ENCODE data around the gene LRRC4C.

GRCh38 chr11:40241524-40242051 lies 1217.9 kb downstream of the LRRC4C start:
- TF ChIP-seq POLR2A (IDR thresholded peaks at IDR 0.05) (no peak), CTCF (IDR thresholded peaks at IDR 0.05) (no peak)

Measured in Peyer's patch (tissue), 4 donors.